K562 (cell line): ENCODE results near the gene SLMAP. TPM values are rescaled to one million over a fixed set of nuclear protein-coding genes. Genes with fewer than 3 reads are reported as not detected.

Experiments used
- CSDE1 ChIP-seq, 2 experiments: fragments of 450-650 bp; IDR thresholded peaks; 2 replicates each; pipeline ENCODE4 v1.6.1; 2016; ENCODE audit warnings: mild to moderate bottlenecking in 1 of 2
- E2F5 ChIP-seq: sonication (generic); formaldehyde crosslinking; IDR thresholded peaks from 2 replicates; pipeline ENCODE4 v1.8.0; 2022; ENCODE audit warnings: mild to moderate bottlenecking, missing genetic modification reagents
- E2F8 ChIP-seq: fragments of 450-650 bp; IDR thresholded peaks from 2 replicates; pipeline ENCODE4 v1.7.1; 2018; ENCODE audit warnings: mild to moderate bottlenecking, low read depth; ENCODE audit not compliant: partially characterized antibody
- E4F1 ChIP-seq: fragments of 250-450 bp; sonication (Bioruptor Pico); IDR thresholded peaks from 2 replicates; pipeline ENCODE4 v1.5.0; 2021; ENCODE audit warnings: mild to moderate bottlenecking, borderline replicate concordance
- ELK3 ChIP-seq: fragments of 450-650 bp; formaldehyde crosslinking; IDR thresholded peaks from 2 replicates; pipeline ENCODE4 v1.4.0; 2020; ENCODE audit warnings: mild to moderate bottlenecking
- HDAC3 ChIP-seq: fragments of 450-650 bp; IDR thresholded peaks from 2 replicates; pipeline ENCODE4 v1.6.1; 2018; ENCODE audit warnings: borderline replicate concordance, mild to moderate bottlenecking, moderate library complexity; ENCODE audit not compliant: partially characterized antibody
- PHF20 ChIP-seq: fragments of 450-650 bp; IDR thresholded peaks from 2 replicates; pipeline ENCODE4 v1.6.1; 2018; ENCODE audit not compliant: partially characterized antibody
- POU5F1 ChIP-seq: fragments of 150-350 bp; IDR thresholded peaks from 2 replicates; pipeline ENCODE4 v1.6.1; 2014; ENCODE audit warnings: borderline replicate concordance, low read length, low read depth, mild to moderate bottlenecking; ENCODE audit not compliant: partially characterized antibody
- RERE ChIP-seq: sonication (generic); formaldehyde crosslinking; IDR thresholded peaks from 2 replicates; pipeline ENCODE4 v1.8.0; 2023; ENCODE audit warnings: missing genetic modification reagents, mild to moderate bottlenecking, borderline replicate concordance
- RFX7 ChIP-seq: fragments of 250-450 bp; sonication (Bioruptor Pico); IDR thresholded peaks from 2 replicates; pipeline ENCODE4 v1.5.1; 2021; ENCODE audit warnings: mild to moderate bottlenecking
- RHOXF2B ChIP-seq: fragments of 250-450 bp; sonication (Bioruptor Pico); conservative IDR thresholded peaks from 2 replicates; pipeline ENCODE4 v1.5.1; 2021
- SMAD4 ChIP-seq: fragments of 250-450 bp; sonication (Bioruptor Pico); conservative IDR thresholded peaks from 2 replicates; pipeline ENCODE4 v1.8.0; 2021; ENCODE audit warnings: inconsistent platforms, mild to moderate bottlenecking, moderate library complexity
- ZC3H11A ChIP-seq: IDR thresholded peaks from 2 replicates; pipeline ENCODE4 v1.6.1; 2012; ENCODE audit warnings: low read depth, low read length, improper control_type of control experiment
- ZNF174 ChIP-seq: fragments of 250-450 bp; sonication (Bioruptor Pico); IDR thresholded peaks from 2 replicates; pipeline ENCODE4 v1.4.0; 2020; ENCODE audit warnings: mild to moderate bottlenecking
- polyA plus RNA-seq, 8 experiments: library from polyadenylated mRNA; depleted of rRNA in 4 of 8; stranded (reverse) in 5 of 8; unstranded in 3 of 8; fragments of >200 nt; fragmentation: Nextera tagmentation in 2 of 8; fragmentation: Illumina TruSeq in 1 of 8; extraction: Ambion mirVana in 2 of 8; extraction: Trizol in 1 of 8; gene quantifications; 2 replicates each; pipeline versions ENCODE4 v1.2.1 to v1.2.3, GENCODE V29; 2011 to 2014; ENCODE audit warnings: inconsistent platforms in 1 of 8, missing spikeins in 1 of 8
- total RNA-seq, 7 experiments: library from RNA; depleted of rRNA in 6 of 7; stranded (reverse); fragments of >200 nt in 6 of 7; fragmentation: Illumina TruSeq in 2 of 7; extraction: Trizol in 2 of 7; gene quantifications; 2 replicates each; pipeline versions ENCODE4 v1.2.1 to v1.2.3, GENCODE V29; 2011 to 2021; ENCODE audit warnings: low replicate concordance in 1 of 7

Gene SLMAP
- total and polyA plus RNA-seq, 9 of the 15 experiments (the other 6 are each of a cell fraction or from before 2014, with no cell fraction given): 12.1 to 50.7 (median 28.3) TPM

GRCh38 chr3:57755741-57756527, at the start of gene SLMAP (continued):
- no peak for TF ChIP-seq RERE
- peak; percentile 76 for TF ChIP-seq SMAD4 (CRISPR knock-in tag)
- TF ChIP-seq PHF20: no peak
- TF ChIP-seq POU5F1: peak; percentile 84
- no peak for TF ChIP-seq ZC3H11A
- no peak for TF ChIP-seq E4F1 (CRISPR knock-in tag)
- TF ChIP-seq RFX7 (CRISPR knock-in tag): no peak
- no peak for TF ChIP-seq RHOXF2B (CRISPR knock-in tag)
- TF ChIP-seq ELK3: no peak
- TF ChIP-seq CSDE1 (IDR thresholded peaks at IDR 0.05): peak in 1 of 2 experiments; percentile 99; a peak in 2 of 4 replicates
- peak; percentile 33 for TF ChIP-seq E2F8
- TF ChIP-seq HDAC3: no peak
- TF ChIP-seq ZNF174 (CRISPR knock-in tag): no peak
- no peak for TF ChIP-seq E2F5
